Activated T-helper 1 cell treated with anti-CD3 and anti-CD28 coated beads, Interleukin-2, amount 50 U/mL, for 16 hours (primary cell): ENCODE data around the gene XKR3.
"Not testable (repeated sequence)": the region's sequence is repeated elsewhere in the genome, so short reads cannot be mapped to it uniquely, and the experiment has no call there.

Experiments
- DNase-seq, 2 donors: peaks; one replicate each; pipeline ENCODE4 v3.0.0-alpha.2; 2020; ENCODE audit warnings: low read depth in 1 of 2, low spot score in 1 of 2

The XKR3 gene

GRCh38 chr22:16748160-16748929 lies 76.9 kb downstream of the XKR3 start:
- DNase-seq, result not testable (repeated sequence)

- DNase-seq, result not testable (repeated sequence)
Measured at GRCh38 chr22:16747266-16748159, 77.7 kb downstream of the XKR3 start.

GRCh38 chr22:16734271-16734670 lies 90.9 kb downstream of the XKR3 start:
- DNase-seq, result not testable (repeated sequence)
